H54 (cell line): Measurements from ENCODE around the gene METAP1D.

Experiments
- DNase-seq: peaks from one replicate; pipeline ENCODE4 v3.0.0; 2011; ENCODE audit warnings: low spot score, mixed read lengths; ENCODE audit not compliant: insufficient read length
- FAIRE-seq: peaks from 3 replicates; lab custom pipeline; 2011; peaks lifted over from hg19 to GRCh38; lab: Jason Lieb, UNC
- POLR2A ChIP-seq: IDR thresholded peaks from 2 replicates; pipeline ENCODE4 v1.6.1; 2011; ENCODE audit warnings: low read depth, mild to moderate bottlenecking, low read length

METAP1D gene

GRCh38 chr2:171999604-172000469 lies at the start of gene METAP1D:
Gene METAP1D (plus strand): TSS chr2:171999953. CDS start chr2:171999970, 17 bp downstream.
- peak; percentile 97 for DNase-seq
- peak; percentile 86 for TF ChIP-seq POLR2A
- peak; percentile 80 for FAIRE-seq

DNA sequence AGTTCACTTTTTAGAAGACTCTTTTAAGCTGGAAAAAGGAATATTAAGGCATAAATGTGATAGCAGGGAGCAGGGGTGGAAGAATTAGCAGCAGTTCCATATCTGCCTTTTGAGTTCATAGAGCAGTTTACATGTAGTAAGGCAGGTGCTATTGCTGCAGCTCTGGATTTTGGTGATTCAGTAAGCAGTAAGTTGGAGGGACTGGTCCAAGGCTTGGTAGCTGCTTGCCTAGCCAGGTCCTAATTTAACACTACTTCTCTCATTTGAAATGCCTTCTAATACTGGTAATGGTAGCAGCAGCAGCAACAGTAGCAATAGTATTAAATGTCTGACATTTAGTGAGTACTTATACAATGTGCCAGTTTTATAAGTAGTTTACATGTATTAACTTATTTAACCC lies 47.5 kb upstream of the METAP1D start:
- no peak for FAIRE-seq

DNA sequence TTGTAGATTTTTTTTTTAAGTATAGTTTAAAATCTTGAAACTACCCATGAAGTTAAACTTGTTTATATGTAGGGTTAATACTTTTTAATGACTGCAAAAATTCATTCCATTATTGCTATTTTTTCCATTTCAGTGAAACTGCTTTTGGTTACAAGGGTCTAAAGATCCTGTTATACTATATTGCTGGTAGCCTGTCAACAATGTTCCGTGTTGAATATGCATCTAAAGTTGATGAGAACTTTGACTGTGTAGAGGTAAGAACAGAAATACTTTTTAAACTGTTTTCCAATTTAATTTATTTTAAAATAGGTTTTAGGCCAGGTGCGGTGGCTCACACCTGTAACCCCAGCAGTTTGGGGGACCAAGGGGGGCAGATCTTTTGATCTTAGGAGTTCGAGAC lies 47.0 kb upstream of the METAP1D start:
- no peak for TF ChIP-seq POLR2A
- no peak for DNase-seq
- FAIRE-seq = no peak

More for the DNA sequence above, 47.5 kb upstream of the METAP1D start:
- DNase-seq = no peak
- TF ChIP-seq POLR2A = no peak

DNA sequence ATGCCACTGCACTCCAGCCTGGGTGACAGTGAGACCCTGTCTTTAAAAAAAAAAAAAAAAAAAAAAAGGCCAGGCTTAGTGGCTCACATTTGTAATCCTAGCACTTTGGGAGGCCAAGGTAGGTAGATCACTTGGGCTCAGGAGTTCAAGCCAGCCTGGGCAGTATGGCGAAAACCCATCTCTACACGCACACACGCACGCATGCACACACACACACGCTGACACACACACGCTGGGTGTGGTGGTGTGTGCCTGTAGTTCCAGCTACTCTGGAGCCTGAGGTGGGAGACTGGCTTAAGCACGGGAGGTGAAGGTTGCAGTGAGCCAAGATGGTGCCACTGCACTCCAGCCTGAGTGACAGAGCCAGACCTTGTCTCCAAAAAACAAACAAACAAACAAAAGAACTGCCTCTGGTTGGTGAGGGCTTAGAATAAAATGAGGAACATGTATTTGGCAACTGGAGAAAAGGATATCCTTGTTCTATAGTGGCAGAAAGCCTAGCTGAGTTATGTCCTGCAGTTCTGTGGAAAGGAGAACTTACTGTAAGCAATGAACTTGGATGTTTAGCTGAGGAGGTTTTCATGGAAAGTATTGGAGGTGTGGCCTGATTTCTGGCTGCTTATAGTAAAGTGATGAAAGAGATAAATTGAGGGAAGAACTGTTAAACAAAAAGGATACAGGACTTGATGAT lies 43.5 kb upstream of the METAP1D start:
- FAIRE-seq = no peak
- TF ChIP-seq POLR2A = no peak
- no peak for DNase-seq

- no peak for TF ChIP-seq POLR2A
- FAIRE-seq = no peak
- no peak for DNase-seq
These were observed 42.7 kb upstream of the METAP1D start for GRCh38 chr2:171957061-171957460.

GRCh38 chr2:171958475-171958874 lies 41.3 kb upstream of the METAP1D start:
- no peak for DNase-seq
- no peak for TF ChIP-seq POLR2A
- FAIRE-seq = peak; percentile 90

DNA sequence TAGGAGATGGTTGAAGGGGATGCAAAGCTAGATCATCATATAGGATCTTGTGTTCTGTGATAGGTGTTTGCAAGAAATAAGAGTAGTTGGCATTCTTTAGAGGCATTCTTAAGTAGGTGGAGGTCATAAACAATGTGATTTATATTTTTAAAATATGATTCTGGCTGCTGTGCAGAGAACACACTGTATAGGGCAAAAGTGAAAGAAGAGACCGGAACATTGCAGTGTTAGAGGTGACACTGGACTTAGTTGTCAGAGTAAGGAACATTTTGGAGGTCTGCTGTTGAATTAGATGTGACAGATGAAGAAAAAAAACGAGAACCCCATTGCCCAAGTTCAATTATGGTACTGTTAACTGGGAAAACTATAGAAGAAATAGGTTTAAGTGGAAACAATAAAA lies 39.8 kb upstream of the METAP1D start:
- DNase-seq = no peak
- peak; percentile 27 for FAIRE-seq
- TF ChIP-seq POLR2A = no peak

GRCh38 chr2:171960570-171960969 lies 39.2 kb upstream of the METAP1D start:
- no peak for TF ChIP-seq POLR2A
- FAIRE-seq = no peak
- no peak for DNase-seq

GRCh38 chr2:171963198-171963597 lies 36.6 kb upstream of the METAP1D start:
- DNase-seq (no peak), FAIRE-seq (no peak)
- TF ChIP-seq POLR2A = no peak

GRCh38 chr2:171964308-171964707 lies 35.4 kb upstream of the METAP1D start:
- TF ChIP-seq POLR2A = no peak
- no peak for DNase-seq
- peak; percentile 64 for FAIRE-seq

DNA sequence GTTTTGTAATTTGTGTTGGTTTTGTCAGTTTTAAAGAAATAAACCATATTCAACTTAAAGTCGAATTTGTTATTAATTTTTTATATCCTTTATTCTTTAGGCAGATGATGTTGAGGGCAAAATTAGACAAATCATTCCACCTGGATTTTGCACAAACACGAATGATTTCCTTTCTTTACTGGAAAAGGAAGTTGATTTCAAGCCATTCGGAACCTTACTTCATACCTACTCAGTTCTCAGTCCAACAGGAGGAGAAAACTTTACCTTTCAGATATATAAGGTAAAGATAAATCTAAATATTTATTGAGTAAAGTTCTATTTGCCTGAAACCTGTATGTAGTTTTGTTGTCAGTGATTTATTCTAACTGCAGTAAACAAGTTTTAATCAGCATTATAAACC lies 34.5 kb upstream of the METAP1D start:
- DNase-seq (no peak), FAIRE-seq (no peak)
- TF ChIP-seq POLR2A = no peak

DNA sequence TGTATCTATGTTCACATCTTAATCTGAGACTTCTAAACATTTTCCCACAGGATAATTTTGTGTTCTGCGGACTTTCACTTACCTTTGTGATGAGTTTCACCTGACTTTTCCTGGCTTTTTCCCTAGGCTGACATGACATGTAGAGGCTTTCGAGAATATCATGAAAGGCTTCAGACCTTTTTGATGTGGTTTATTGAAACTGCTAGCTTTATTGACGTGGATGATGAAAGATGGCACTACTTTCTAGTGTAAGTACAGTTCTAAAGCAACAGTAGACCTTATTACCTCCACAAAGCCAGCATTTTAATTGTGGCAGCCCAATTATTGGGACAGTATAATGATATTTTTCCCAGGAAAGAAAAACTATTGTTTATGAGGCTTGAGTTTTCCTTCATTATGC lies 34.1 kb upstream of the METAP1D start:
- FAIRE-seq = no peak
- TF ChIP-seq POLR2A = no peak
- DNase-seq = no peak

- DNase-seq = no peak
- TF ChIP-seq POLR2A = no peak
- no peak for FAIRE-seq
These were observed 33.5 kb upstream of the METAP1D start for GRCh38 chr2:171966235-171966634.

DNA sequence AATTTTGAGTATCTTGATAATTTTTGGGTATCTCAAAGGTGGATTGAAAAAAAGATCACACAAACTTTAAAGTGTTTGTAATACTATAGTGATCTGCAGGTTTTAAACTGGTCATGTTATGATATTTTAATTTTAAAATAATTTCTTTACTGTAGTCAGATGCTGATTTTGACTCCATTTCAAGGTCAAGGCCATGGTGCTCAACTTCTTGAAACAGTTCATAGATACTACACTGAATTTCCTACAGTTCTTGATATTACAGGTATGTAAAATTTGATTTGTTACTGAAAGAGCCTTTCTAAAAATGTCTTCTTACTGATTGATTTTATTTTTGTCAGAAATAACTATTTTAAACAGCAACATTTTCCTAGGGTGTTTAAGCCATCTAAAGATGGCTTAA lies 33.1 kb upstream of the METAP1D start:
- TF ChIP-seq POLR2A = no peak
- no peak for DNase-seq
- no peak for FAIRE-seq
